Measurements from ENCODE around the gene IKZF2. TPM values are rescaled to one million over a fixed set of nuclear protein-coding genes. Genes with fewer than 3 reads are reported as not detected.

The IKZF2 gene
- total RNA-seq, 1 donor from 2014 or later = 9.2 TPM

- H3K27ac Mint-ChIP-seq (ENCODE audit: unreplicated experiment) = peak overlapping the region; percentile 77
- peaks cover 3% of the 10 kb centered on the region for H3K36me3 Mint-ChIP-seq (ENCODE audit: low read depth)
- H3K27me3 Mint-ChIP-seq (ENCODE audit: low read depth) = no peaks in the 10 kb centered on the region
- no peak overlapping the region for H3K4me3 Mint-ChIP-seq (ENCODE audit: unreplicated experiment)
- H3K4me1 Mint-ChIP-seq (ENCODE audit: low read depth) = peaks cover 47% of the 10 kb centered on the region
- no peak for TF ChIP-seq CTCF (IDR thresholded peaks at IDR 0.05)
- DNase-seq (ENCODE audit: low spot score) = no peak
- no peaks in the 10 kb centered on the region for H3K9me3 Mint-ChIP-seq (ENCODE audit: low read depth)
These were observed 36.0 kb upstream of the IKZF2 start for GRCh38 chr2:213187386-213187785.

- no peak for TF ChIP-seq CTCF (IDR thresholded peaks at IDR 0.05)
- DNase-seq (ENCODE audit: low spot score) = no peak
- H3K4me1 Mint-ChIP-seq (ENCODE audit: low read depth) = peaks cover 47% of the 10 kb centered on the region
These were observed 33.9 kb upstream of the IKZF2 start for GRCh38 chr2:213185147-213185822.

GRCh38 chr2:213181712-213182111 is 30.3 kb upstream of the IKZF2 start:
- Mint-ChIP-seq H3K4me3 (ENCODE audit: unreplicated experiment) (no peak overlapping the region), H3K27ac (ENCODE audit: unreplicated experiment) (no peak overlapping the region), H3K36me3 (ENCODE audit: low read depth) (no peaks in the 10 kb centered on the region), H3K9me3 (ENCODE audit: low read depth) (peaks cover 6% of the 10 kb centered on the region), H3K27me3 (ENCODE audit: low read depth) (no peaks in the 10 kb centered on the region), H3K4me1 (ENCODE audit: low read depth) (peaks cover 27% of the 10 kb centered on the region)
- TF ChIP-seq CTCF (IDR thresholded peaks at IDR 0.05) = no peak
- no peak for DNase-seq (ENCODE audit: low spot score)

More at GRCh38 chr2:213185147-213185822, 33.9 kb upstream of the IKZF2 start:
- peaks cover 3% of the 10 kb centered on the region for H3K36me3 Mint-ChIP-seq (ENCODE audit: low read depth)
- no peaks in the 10 kb centered on the region for H3K9me3 Mint-ChIP-seq (ENCODE audit: low read depth)
- H3K27ac Mint-ChIP-seq (ENCODE audit: unreplicated experiment) = no peak overlapping the region
- H3K4me3 Mint-ChIP-seq (ENCODE audit: unreplicated experiment) = no peak overlapping the region
- H3K27me3 Mint-ChIP-seq (ENCODE audit: low read depth) = no peaks in the 10 kb centered on the region

- H3K9me3 Mint-ChIP-seq (ENCODE audit: low read depth) = peaks cover 8% of the 10 kb centered on the region
- no peaks in the 10 kb centered on the region for H3K27me3 Mint-ChIP-seq (ENCODE audit: low read depth)
These were observed 26.3 kb upstream of the IKZF2 start for GRCh38 chr2:213177679-213178078.

GRCh38 chr2:213175673-213176247 is 24.3 kb upstream of the IKZF2 start:
- H3K27me3 Mint-ChIP-seq (ENCODE audit: low read depth) = no peaks in the 10 kb centered on the region
- TF ChIP-seq CTCF (IDR thresholded peaks at IDR 0.05) = no peak
- H3K36me3 Mint-ChIP-seq (ENCODE audit: low read depth) = peaks cover 2% of the 10 kb centered on the region
- H3K27ac Mint-ChIP-seq (ENCODE audit: unreplicated experiment) = no peak overlapping the region
- DNase-seq (ENCODE audit: low spot score) = no peak
- peaks cover 17% of the 10 kb centered on the region for H3K4me1 Mint-ChIP-seq (ENCODE audit: low read depth)
- H3K4me3 Mint-ChIP-seq (ENCODE audit: unreplicated experiment) = no peak overlapping the region
- peaks cover 8% of the 10 kb centered on the region for H3K9me3 Mint-ChIP-seq (ENCODE audit: low read depth)

More at GRCh38 chr2:213177679-213178078, 26.3 kb upstream of the IKZF2 start:
- peaks cover 2% of the 10 kb centered on the region for H3K36me3 Mint-ChIP-seq (ENCODE audit: low read depth)
- no peak overlapping the region for H3K27ac Mint-ChIP-seq (ENCODE audit: unreplicated experiment)
- no peak for TF ChIP-seq CTCF (IDR thresholded peaks at IDR 0.05)
- peaks cover 12% of the 10 kb centered on the region for H3K4me1 Mint-ChIP-seq (ENCODE audit: low read depth)
- DNase-seq (ENCODE audit: low spot score) = no peak
- no peak overlapping the region for H3K4me3 Mint-ChIP-seq (ENCODE audit: unreplicated experiment)
